HEK293 (cell line): Measurements from ENCODE around the gene MED10.

Source experiments
- CTCF ChIA-PET: fragments of 350-600 bp; formaldehyde crosslinking; extraction: SDS; loops from one replicate; lab custom pipeline; 2021; ENCODE audit warnings: antibody characterized with exemption; lab: Yijun Ruan, JAX
- POLR2A ChIA-PET: fragments of 300-600 bp; formaldehyde crosslinking; extraction: SDS; loops from one replicate; lab custom pipeline; 2020; ENCODE audit warnings: antibody characterized with exemption, inconsistent platforms; lab: Yijun Ruan, JAX
- H3K27ac ChIP-seq: fragments of 200-500 bp; sonication (Bioruptor generic); 2 replicates; pipeline ENCODE4 v1.5.1; 2014; ENCODE audit warnings: low read depth, low read length, control low read depth, inconsistent platforms; ENCODE audit errors: extremely low read depth
- H3K36me3 ChIP-seq, 2 experiments: fragments of 200-500 bp in 1 of 2; sonication (Bioruptor generic) in 1 of 2; 1 replicate in 1 of 2; 2 replicates in 1 of 2; pipeline ENCODE4 v1.5.1; 2014 to 2017; ENCODE audit warnings: inconsistent platforms in 2 of 2, low read length in 2 of 2; ENCODE audit not compliant: control insufficient read depth in 2 of 2, insufficient read depth in 1 of 2
- H3K4me1 ChIP-seq: fragments of 200-500 bp; sonication (Bioruptor generic); 2 replicates; pipeline ENCODE4 v1.5.1; 2014; ENCODE audit warnings: mild to moderate bottlenecking, low read length, inconsistent platforms; ENCODE audit not compliant: control insufficient read depth, insufficient read depth
- H3K4me3 ChIP-seq: 2 replicates; pipeline ENCODE4 v1.5.1; 2011; ENCODE audit warnings: low read depth, mild to moderate bottlenecking, control low read depth, low read length, moderate library complexity
- H3K9me3 ChIP-seq: fragments of 200-500 bp; sonication (Bioruptor generic); 2 replicates; pipeline ENCODE4 v1.5.1; 2014; ENCODE audit warnings: low read depth, low read length, inconsistent platforms; ENCODE audit not compliant: control insufficient read depth, insufficient read depth
- GLI2 ChIP-seq: fragments of 450-650 bp; formaldehyde crosslinking; IDR thresholded peaks from 2 replicates; pipeline ENCODE4; 2017; ENCODE audit warnings: missing biosample characterization, missing genetic modification characterization, low read depth, borderline replicate concordance
- HOXC10 ChIP-seq: sonication (generic); formaldehyde crosslinking; IDR thresholded peaks from 2 replicates; pipeline ENCODE4 v1.8.1; 2023; ENCODE audit warnings: mild to moderate bottlenecking, missing genetic modification reagents
- IKZF3 ChIP-seq: fragments of 450-650 bp; IDR thresholded peaks from 2 replicates; pipeline ENCODE4 v1.5.0; 2018; ENCODE audit warnings: missing biosample characterization, mild to moderate bottlenecking, missing genetic modification characterization, moderate library complexity
- PBX3 ChIP-seq: sonication (generic); formaldehyde crosslinking; IDR thresholded peaks from 2 replicates; pipeline ENCODE4 v1.8.1; 2022; ENCODE audit warnings: mild to moderate bottlenecking, moderate library complexity, missing genetic modification reagents
- RBAK ChIP-seq: fragments of 450-650 bp; formaldehyde crosslinking; IDR thresholded peaks from 2 replicates; pipeline ENCODE4 v1.5.1; 2016; ENCODE audit warnings: missing biosample characterization, missing genetic modification characterization
- REPIN1 ChIP-seq: fragments of 450-650 bp; formaldehyde crosslinking; IDR thresholded peaks from 2 replicates; pipeline ENCODE4 v1.5.1; 2017; ENCODE audit warnings: missing biosample characterization, missing genetic modification characterization, low read depth
- WT1 ChIP-seq: fragments of 450-650 bp; formaldehyde crosslinking; IDR thresholded peaks from 2 replicates; pipeline ENCODE4 v1.5.1; 2016; ENCODE audit warnings: missing biosample characterization, missing genetic modification characterization
- YY1 ChIP-seq: fragments of 450-650 bp; formaldehyde crosslinking; IDR thresholded peaks from 2 replicates; pipeline ENCODE4 v1.5.1; 2018; ENCODE audit warnings: missing biosample characterization, missing genetic modification characterization
- ZBTB10 ChIP-seq: fragments of 450-650 bp; formaldehyde crosslinking; IDR thresholded peaks from 2 replicates; pipeline ENCODE4 v1.5.1; 2016; ENCODE audit warnings: missing biosample characterization, missing genetic modification characterization
- ZBTB17 ChIP-seq: fragments of 450-650 bp; formaldehyde crosslinking; IDR thresholded peaks from 2 replicates; pipeline ENCODE4 v1.5.1; 2016; ENCODE audit warnings: missing biosample characterization, missing genetic modification characterization
- ZBTB26 ChIP-seq: fragments of 450-650 bp; formaldehyde crosslinking; optimal IDR thresholded peaks from 2 replicates; pipeline ENCODE3; 2016; ENCODE audit warnings: missing biosample characterization, mild to moderate bottlenecking, missing genetic modification characterization
- ZBTB6 ChIP-seq: fragments of 450-650 bp; formaldehyde crosslinking; IDR thresholded peaks from 2 replicates; pipeline ENCODE4 v1.5.1; 2017; ENCODE audit warnings: missing biosample characterization, missing genetic modification characterization
- ZFP37 ChIP-seq: fragments of 450-650 bp; formaldehyde crosslinking; IDR thresholded peaks from 2 replicates; pipeline ENCODE4 v1.5.1; 2016; ENCODE audit warnings: missing biosample characterization, missing genetic modification characterization
- ZNF10 ChIP-seq: fragments of 450-650 bp; formaldehyde crosslinking; IDR thresholded peaks from 2 replicates; pipeline ENCODE4 v1.5.1; 2017; ENCODE audit warnings: missing biosample characterization, missing genetic modification characterization
- ZNF112 ChIP-seq: fragments of 450-650 bp; formaldehyde crosslinking; IDR thresholded peaks from 2 replicates; pipeline ENCODE4 v1.5.0; 2017; ENCODE audit warnings: missing biosample characterization, missing genetic modification characterization
- ZNF140 ChIP-seq: fragments of 450-650 bp; formaldehyde crosslinking; IDR thresholded peaks from 2 replicates; pipeline ENCODE4 v1.5.1; 2016; ENCODE audit warnings: missing biosample characterization, missing genetic modification characterization
- ZNF146 ChIP-seq: fragments of 450-650 bp; formaldehyde crosslinking; IDR thresholded peaks from 2 replicates; pipeline ENCODE4 v1.5.1; 2016; ENCODE audit warnings: missing biosample characterization, missing genetic modification characterization
- ZNF223 ChIP-seq: fragments of 450-650 bp; formaldehyde crosslinking; IDR thresholded peaks from 2 replicates; pipeline ENCODE4 v1.5.1; 2016; ENCODE audit warnings: missing biosample characterization, missing genetic modification characterization
- ZNF311 ChIP-seq: fragments of 450-650 bp; formaldehyde crosslinking; IDR thresholded peaks from 2 replicates; pipeline ENCODE4 v1.5.1; 2017; ENCODE audit warnings: missing biosample characterization, missing genetic modification characterization, borderline replicate concordance
- ZNF544 ChIP-seq: fragments of 450-650 bp; formaldehyde crosslinking; IDR thresholded peaks from 2 replicates; pipeline ENCODE4 v1.5.0; 2017; ENCODE audit warnings: missing biosample characterization, missing genetic modification characterization
- ZNF692 ChIP-seq: fragments of 450-650 bp; formaldehyde crosslinking; IDR thresholded peaks from 2 replicates; pipeline ENCODE4 v1.5.1; 2016; ENCODE audit warnings: missing biosample characterization, missing genetic modification characterization
- ZNF776 ChIP-seq: fragments of 450-650 bp; formaldehyde crosslinking; IDR thresholded peaks from 2 replicates; pipeline ENCODE4 v1.5.0; 2017; ENCODE audit warnings: missing biosample characterization, missing genetic modification characterization, borderline replicate concordance
- ZNF785 ChIP-seq: fragments of 450-650 bp; formaldehyde crosslinking; IDR thresholded peaks from 2 replicates; pipeline ENCODE4 v1.5.1; 2016; ENCODE audit warnings: missing biosample characterization, missing genetic modification characterization

MED10 gene

GRCh38 chr5:6397536-6398269 lies 19.4 kb upstream of the MED10 start:
- ChIA-PET CTCF (no interaction called here), POLR2A (no interaction called here)
- no peak overlapping the region for H3K27ac ChIP-seq
- no peaks in the 10 kb centered on the region for H3K36me3 ChIP-seq
- no peak overlapping the region for H3K4me3 ChIP-seq
- TF ChIP-seq WT1 (no peak), REPIN1 (tag by site-specific recombination) (no peak), ZNF692 (no peak), PBX3 (no peak), IKZF3 (tag by site-specific recombination) (no peak), ZNF112 (no peak), ZNF10 (tag by site-specific recombination) (no peak), GLI2 (tag by site-specific recombination) (no peak)
- H3K4me1 ChIP-seq: peaks cover under 1% of the 10 kb centered on the region; the same call in 1 of the 2 replicates
- no peaks in the 10 kb centered on the region for H3K9me3 ChIP-seq

- TF ChIP-seq WT1: no peak
- TF ChIP-seq ZNF140 (tag by site-specific recombination): no peak
- no peak for TF ChIP-seq ZNF223
- TF ChIP-seq ZFP37: no peak
- TF ChIP-seq ZBTB6: no peak
- no peak for TF ChIP-seq PBX3
- no peak for TF ChIP-seq ZNF311 (tag by site-specific recombination)
- TF ChIP-seq, all 188 proteins: peak for 0
- H3K4me1 ChIP-seq: no peaks in the 10 kb centered on the region
- no peaks in the 10 kb centered on the region for H3K9me3 ChIP-seq
- CTCF ChIA-PET: no interaction called here
- no peak overlapping the region for H3K4me3 ChIP-seq
- H3K36me3 ChIP-seq: no peaks in the 10 kb centered on the region
- H3K27ac ChIP-seq: no peak overlapping the region
- POLR2A ChIA-PET: no interaction called here
These were observed 18.6 kb upstream of the MED10 start for GRCh38 chr5:6396836-6397535.

GRCh38 chr5:6396043-6396442 lies 17.7 kb upstream of the MED10 start:
- Histone ChIP-seq H3K36me3 (no peaks in the 10 kb centered on the region), H3K4me3 (no peak overlapping the region), H3K4me1 (no peaks in the 10 kb centered on the region), H3K27ac (no peak overlapping the region), H3K9me3 (no peaks in the 10 kb centered on the region)
- POLR2A ChIA-PET: no interaction called here
- CTCF ChIA-PET: no interaction called here
- TF ChIP-seq ZNF776 (tag by site-specific recombination) (no peak), ZBTB26 (tag by site-specific recombination) (no peak), ZNF146 (tag by site-specific recombination) (no peak), ZBTB17 (tag by site-specific recombination) (no peak), ZNF544 (tag by site-specific recombination) (no peak), ZBTB10 (tag by site-specific recombination) (no peak), HOXC10 (CRISPR knock-in tag) (no peak), ZNF140 (tag by site-specific recombination) (no peak), YY1 (no peak), ZNF785 (no peak), RBAK (tag by site-specific recombination) (no peak)
